AML-193 (cell line): ENCODE results near the gene GGA2.
"Not testable (repeated sequence)": the region's sequence is repeated elsewhere in the genome, so short reads cannot be mapped to it uniquely, and the experiment has no call there.

Experiments used
- DNase-seq, 2 experiments: peaks; one replicate each; lab custom pipeline; 2025; lab: John Stamatoyannopoulos, UW

GGA2 gene

GRCh38 chr16:23504453-23505179 is 5.7 kb downstream of the GGA2 start:
- DNase-seq, result peak; percentile 65 to 70

GRCh38 chr16:23504076-23504452 is 6.2 kb downstream of the GGA2 start:
- DNase-seq, result no peak

GRCh38 chr16:23502466-23502865 is 7.8 kb downstream of the GGA2 start:
- DNase-seq, result no peak

GRCh38 chr16:23501291-23501690 is 9.0 kb downstream of the GGA2 start:
- DNase-seq, result no peak

GRCh38 chr16:23500862-23501225 is 9.4 kb downstream of the GGA2 start:
- DNase-seq, result no peak

- DNase-seq, result no peak
Observed at GRCh38 chr16:23500212-23500861, 10.0 kb downstream of the GGA2 start.

- no peak for DNase-seq
Observed at GRCh38 chr16:23499801-23500200, 10.5 kb downstream of the GGA2 start.

- DNase-seq, result no peak
Observed at GRCh38 chr16:23498863-23499262, 11.4 kb downstream of the GGA2 start.

- no peak for DNase-seq
Observed at GRCh38 chr16:23497543-23497868, 12.8 kb downstream of the GGA2 start.

- no peak for DNase-seq
Observed at GRCh38 chr16:23496821-23497542, 13.3 kb downstream of the GGA2 start.

GRCh38 chr16:23495671-23496070 is 14.6 kb downstream of the GGA2 start:
- no peak for DNase-seq

- no peak for DNase-seq
Observed at GRCh38 chr16:23494188-23494587, 16.1 kb downstream of the GGA2 start.

GRCh38 chr16:23491490-23492391 is 18.6 kb downstream of the GGA2 start:
- no peak for DNase-seq

- no peak for DNase-seq
Observed at GRCh38 chr16:23486480-23486879, 23.8 kb downstream of the GGA2 start.

GRCh38 chr16:23485841-23486240 is 24.5 kb downstream of the GGA2 start:
- no peak for DNase-seq

GRCh38 chr16:23485257-23485614 is 25.1 kb downstream of the GGA2 start:
- no peak for DNase-seq

GRCh38 chr16:23484510-23485256 is 25.6 kb downstream of the GGA2 start:
- DNase-seq, result no peak

- not testable (repeated sequence) for DNase-seq
Observed at GRCh38 chr16:23483492-23483891, 26.8 kb downstream of the GGA2 start.

- DNase-seq, result no peak
Observed at GRCh38 chr16:23482778-23483177, 27.5 kb downstream of the GGA2 start.

- no peak for DNase-seq
Observed at GRCh38 chr16:23480257-23480656, 30.0 kb downstream of the GGA2 start.

GRCh38 chr16:23479138-23479537 is 31.2 kb downstream of the GGA2 start:
- no peak for DNase-seq

GRCh38 chr16:23478566-23478965 is 31.7 kb downstream of the GGA2 start:
- DNase-seq, result no peak
